WTC11 (cell line): Measurements from ENCODE around the gene SLC7A5.
"Not testable (repeated sequence)": the region's sequence is repeated elsewhere in the genome, so short reads cannot be mapped to it uniquely, and the experiment has no call there.

ENCODE experiments used
- ATF1 ChIP-seq: sonication (generic); formaldehyde crosslinking; IDR thresholded peaks from 2 replicates; pipeline ENCODE4 v1.8.1; 2023; ENCODE audit warnings: mild to moderate bottlenecking, moderate library complexity, missing genetic modification reagents
- ATF2 ChIP-seq: sonication (generic); formaldehyde crosslinking; IDR thresholded peaks from 2 replicates; pipeline ENCODE4 v1.8.1; 2022; ENCODE audit warnings: low read depth, missing genetic modification reagents, borderline replicate concordance
- CREB1 ChIP-seq: sonication (generic); formaldehyde crosslinking; IDR thresholded peaks from 2 replicates; pipeline ENCODE4 v1.8.0; 2023; ENCODE audit warnings: mild to moderate bottlenecking, missing genetic modification reagents
- CTCF ChIP-seq: fragments of 200-600 bp; IDR thresholded peaks from 2 replicates; pipeline ENCODE4 v1.8.0; 2022; ENCODE audit warnings: antibody characterized with exemption
- E2F4 ChIP-seq: sonication (generic); formaldehyde crosslinking; IDR thresholded peaks from 2 replicates; pipeline ENCODE4 v1.8.1; 2022; ENCODE audit warnings: low read depth, mild to moderate bottlenecking, moderate library complexity, missing genetic modification reagents, borderline replicate concordance
- E2F5 ChIP-seq: sonication (generic); formaldehyde crosslinking; IDR thresholded peaks from 2 replicates; pipeline ENCODE4 v1.8.1; 2022; ENCODE audit warnings: mild to moderate bottlenecking, moderate library complexity, missing genetic modification reagents
- FOXP4 ChIP-seq: sonication (generic); formaldehyde crosslinking; IDR thresholded peaks from 2 replicates; pipeline ENCODE4 v1.8.0; 2022; ENCODE audit warnings: mild to moderate bottlenecking, missing genetic modification reagents
- GRHL2 ChIP-seq: fragments of 250-450 bp; sonication (Bioruptor Pico); IDR thresholded peaks from 2 replicates; pipeline ENCODE4 v1.8.0; 2022; ENCODE audit warnings: mild to moderate bottlenecking, moderate library complexity; ENCODE audit not compliant: insufficient replicate concordance, severe bottlenecking
- IRF2 ChIP-seq: sonication (generic); formaldehyde crosslinking; IDR thresholded peaks from 2 replicates; pipeline ENCODE4 v1.8.0; 2022; ENCODE audit warnings: low read depth, missing genetic modification reagents, borderline replicate concordance
- JUN ChIP-seq: sonication (generic); formaldehyde crosslinking; IDR thresholded peaks from 2 replicates; pipeline ENCODE4 v1.8.0; 2023; ENCODE audit warnings: mild to moderate bottlenecking, missing genetic modification reagents
- USF2 ChIP-seq: sonication (generic); formaldehyde crosslinking; IDR thresholded peaks from 2 replicates; pipeline ENCODE4 v1.8.1; 2023; ENCODE audit warnings: mild to moderate bottlenecking, missing genetic modification reagents, moderate library complexity

- not testable (repeated sequence) for TF ChIP-seq CTCF; ATF2; IRF2; CREB1 (CRISPR knock-in tag); JUN (CRISPR knock-in tag); USF2 (CRISPR knock-in tag); GRHL2 (CRISPR knock-in tag); E2F5 (CRISPR knock-in tag); E2F4 (CRISPR knock-in tag); FOXP4 (CRISPR knock-in tag); ATF1 (CRISPR knock-in tag)
Measured at GRCh38 chr16:87870418-87871291, 1.3 kb upstream of the SLC7A5 start.
